ENCODE data around the gene MAPK4.

GRCh38 chr18:50695431-50696176 lies 135.7 kb downstream of the MAPK4 start:
- TF ChIP-seq ZFX (IDR thresholded peaks at IDR 0.05; ENCODE audit: borderline replicate concordance) (no peak), CTCF (IDR thresholded peaks at IDR 0.05) (no peak)

Measured in 22Rv1 (cell line).